KMS-11 (cell line): ENCODE measurements around the gene FOXP1.

ENCODE experiments used
- H2AFZ ChIP-seq: fragments of 200-600 bp; sonication (generic); 2 replicates; pipeline ENCODE4 v1.6.1; 2016; ENCODE audit warnings: antibody characterized with exemption, mixed run types, low read depth
- H3K27ac ChIP-seq: fragments of 200-600 bp; sonication (generic); 2 replicates; pipeline ENCODE4 v1.6.1; 2016; ENCODE audit warnings: mild to moderate bottlenecking, mixed run types
- H3K27me3 ChIP-seq: fragments of 200-600 bp; sonication (generic); 2 replicates; pipeline ENCODE4 v1.6.1; 2017; ENCODE audit warnings: mild to moderate bottlenecking, low read depth, mixed run types, moderate library complexity; ENCODE audit not compliant: insufficient read depth
- H3K36me3 ChIP-seq: fragments of 200-600 bp; sonication (generic); 2 replicates; pipeline ENCODE4 v1.6.1; 2017; ENCODE audit warnings: mild to moderate bottlenecking, mixed run types; ENCODE audit not compliant: insufficient read depth
- H3K4me1 ChIP-seq: fragments of 200-600 bp; sonication (generic); 2 replicates; pipeline ENCODE4 v1.6.1; 2016; ENCODE audit warnings: mild to moderate bottlenecking, low read depth, mixed run types; ENCODE audit not compliant: poor library complexity, severe bottlenecking
- H3K4me2 ChIP-seq: fragments of 200-600 bp; sonication (generic); 2 replicates; pipeline ENCODE4 v1.7.0; 2016; ENCODE audit warnings: mild to moderate bottlenecking, mixed run types
- H3K4me3 ChIP-seq: fragments of 200-600 bp; sonication (generic); IDR thresholded peaks from 2 replicates; pipeline ENCODE4 v1.6.1; 2017; ENCODE audit warnings: low read depth, low read length, mixed read lengths; ENCODE audit not compliant: insufficient read depth
- H3K79me2 ChIP-seq: fragments of 200-600 bp; sonication (generic); 2 replicates; pipeline ENCODE4 v1.6.1; 2016; ENCODE audit warnings: low read depth, mixed run types; ENCODE audit not compliant: insufficient read depth
- H3K9ac ChIP-seq: fragments of 200-600 bp; sonication (generic); 2 replicates; pipeline ENCODE4 v1.6.1; 2016; ENCODE audit warnings: mild to moderate bottlenecking, mixed run types
- H4K20me1 ChIP-seq: fragments of 200-600 bp; sonication (generic); 2 replicates; pipeline ENCODE4 v1.6.1; 2016; ENCODE audit warnings: mild to moderate bottlenecking, mixed run types; ENCODE audit not compliant: insufficient read depth
- CTCF ChIP-seq: fragments of 200-600 bp; sonication (generic); conservative IDR thresholded peaks from 2 replicates; pipeline ENCODE4 v1.6.1; 2017; ENCODE audit warnings: low read depth, mild to moderate bottlenecking, antibody characterized with exemption, low read length, moderate library complexity, mixed read lengths

The FOXP1 gene

GRCh38 chr3:71395927-71396695, 187.4 kb downstream of the FOXP1 start:
- Histone ChIP-seq H3K4me2 (no peak overlapping the region), H3K27ac (no peak overlapping the region), H3K27me3 (no peaks in the 10 kb centered on the region), H3K4me1 (peaks cover 25% of the 10 kb centered on the region), H2AFZ (no peak overlapping the region), H3K36me3 (no peaks in the 10 kb centered on the region), H3K9ac (no peak overlapping the region), H4K20me1 (no peaks in the 10 kb centered on the region), H3K4me3 (no peak overlapping the region), H3K79me2 (no peaks in the 10 kb centered on the region)
- no peak for TF ChIP-seq CTCF

- H3K4me3 ChIP-seq, result no peak overlapping the region
- no peak overlapping the region for H2AFZ ChIP-seq
- no peak overlapping the region for H3K9ac ChIP-seq
- H3K27me3 ChIP-seq, result no peaks in the 10 kb centered on the region
- H3K27ac ChIP-seq, result no peak overlapping the region
- no peak for TF ChIP-seq CTCF
- peaks cover 31% of the 10 kb centered on the region for H3K4me1 ChIP-seq
- no peaks in the 10 kb centered on the region for H3K79me2 ChIP-seq
- H3K36me3 ChIP-seq, result no peaks in the 10 kb centered on the region
- no peaks in the 10 kb centered on the region for H4K20me1 ChIP-seq
- H3K4me2 ChIP-seq, result no peak overlapping the region
These were observed 188.1 kb downstream of the FOXP1 start for GRCh38 chr3:71395470-71395869.

- Histone ChIP-seq H3K4me1 (peaks cover 44% of the 10 kb centered on the region), H4K20me1 (no peaks in the 10 kb centered on the region), H3K27ac (no peak overlapping the region), H3K4me2 (no peak overlapping the region), H3K36me3 (no peaks in the 10 kb centered on the region), H3K27me3 (no peaks in the 10 kb centered on the region), H3K4me3 (no peak overlapping the region), H2AFZ (no peak overlapping the region), H3K79me2 (no peaks in the 10 kb centered on the region), H3K9ac (no peak overlapping the region)
- TF ChIP-seq CTCF, result no peak
These were observed 189.8 kb downstream of the FOXP1 start for GRCh38 chr3:71393745-71394144.

GRCh38 chr3:71393093-71393492, 190.4 kb downstream of the FOXP1 start:
- no peaks in the 10 kb centered on the region for H3K79me2 ChIP-seq
- no peaks in the 10 kb centered on the region for H3K27me3 ChIP-seq
- no peak overlapping the region for H3K27ac ChIP-seq
- H4K20me1 ChIP-seq, result no peaks in the 10 kb centered on the region
- H3K36me3 ChIP-seq, result no peaks in the 10 kb centered on the region
- peak overlapping the region; percentile 62; the same call in 1 of the 2 replicates for H3K4me2 ChIP-seq
- no peak for TF ChIP-seq CTCF
- peak overlapping the region; percentile 15; the same call in 1 of the 2 replicates for H3K9ac ChIP-seq
- no peak overlapping the region for H2AFZ ChIP-seq
- H3K4me3 ChIP-seq, result no peak overlapping the region
- H3K4me1 ChIP-seq, result peaks cover 44% of the 10 kb centered on the region
